HCT116 (cell line): ENCODE measurements around the gene POLR3GL. TPM values are rescaled to one million over a fixed set of nuclear protein-coding genes. Genes with fewer than 3 reads are reported as not detected.

Source experiments
- ATAC-seq: fragments of 200-7000 bp; cut with Tn5 transposase; 2 replicates; pipeline ENCODE4 v1.9.1; 2020; ENCODE audit warnings: mild to moderate bottlenecking, moderate library complexity
- BruUV-seq: library from RNA; stranded (reverse); fragments of 400-500 nt; replicated peaks from 2 replicates; lab custom pipeline; 2021; lab: Mats Ljungman, UMichigan
- CTCF ChIA-PET: fragments of 300-600 bp; sonication (Branson Sonifier 250); formaldehyde crosslinking; loops from one replicate; lab custom pipeline; 2021; ENCODE audit warnings: antibody characterized with exemption; lab: Charles Lee
- POLR2A ChIA-PET: fragments of 300-600, 350-600 bp; sonication (Branson Sonifier 250); formaldehyde crosslinking; loops from one replicate; lab custom pipeline; 2021; ENCODE audit warnings: antibody characterized with exemption; lab: Charles Lee
- RAD21 ChIA-PET, 2 experiments: fragments of 300-600 bp; sonication (Branson Sonifier 250); formaldehyde crosslinking; loops; one replicate each; lab custom pipeline; 2023; ENCODE audit warnings: low total read pairs in 2 of 2; ENCODE audit not compliant: uncharacterized antibody in 2 of 2, unreplicated experiment in 2 of 2, low non-redundant PET in 1 of 2; lab: Charles Lee
- DNase-seq: peaks from one replicate; pipeline ENCODE4 v3.0.0-alpha.2; 2010; ENCODE audit warnings: low read depth, low spot score
- H2AFZ ChIP-seq: fragments of 200-600 bp; shearing (Covaris generic), sonication (generic); 2 replicates; pipeline ENCODE4 v1.6.1; 2017; ENCODE audit warnings: low read depth, mixed run types, mixed read lengths, antibody characterized with exemption, low read length; ENCODE audit not compliant: poor library complexity, severe bottlenecking
- H3K27ac ChIP-seq: 2 replicates; pipeline ENCODE4 v1.5.1; 2012; ENCODE audit warnings: low read depth, low read length
- H3K27me3 ChIP-seq: fragments of 200-600 bp; sonication (generic); 2 replicates; pipeline ENCODE4 v1.6.1; 2016; ENCODE audit warnings: mixed run types, low read length, mixed read lengths; ENCODE audit not compliant: insufficient read depth
- H3K36me3 ChIP-seq, 2 experiments: fragments of 200-500 bp in 1 of 2; fragments of 200-600 bp in 1 of 2; sonication (Bioruptor generic) in 1 of 2; sonication (generic) in 1 of 2; 2 replicates each; pipeline versions ENCODE4 v1.5.1 to v1.6.1; 2014 to 2016; ENCODE audit warnings: low read length in 2 of 2, inconsistent platforms in 1 of 2, mixed read lengths in 1 of 2, mixed run types in 1 of 2; ENCODE audit not compliant: insufficient read depth in 2 of 2, control insufficient read depth in 1 of 2
- H3K4me1 ChIP-seq, 2 experiments: fragments of 200-600 bp in 1 of 2; sonication (generic) in 1 of 2; 2 replicates each; pipeline versions ENCODE4 v1.5.1 to v1.6.1; 2012 to 2017; ENCODE audit warnings: low read length in 2 of 2, inconsistent platforms in 1 of 2, mild to moderate bottlenecking in 1 of 2, mixed read lengths in 1 of 2, mixed run types in 1 of 2, moderate library complexity in 1 of 2; ENCODE audit not compliant: insufficient read depth in 2 of 2, control insufficient read depth in 1 of 2
- H3K4me2 ChIP-seq: fragments of 200-600 bp; sonication (generic); 2 replicates; pipeline ENCODE4 v1.6.1; 2017; ENCODE audit warnings: mixed run types, low read length, mixed read lengths
- H3K4me3 ChIP-seq, 2 experiments: fragments of 200-600 bp in 1 of 2; sonication (generic) in 1 of 2; replicated peaks in 1 of 2; 2 replicates each; pipeline ENCODE4 v1.5.1; 2011 to 2016; ENCODE audit warnings: low read length in 2 of 2, control low read depth in 1 of 2, low read depth in 1 of 2, mild to moderate bottlenecking in 1 of 2, mixed read lengths in 1 of 2, mixed run types in 1 of 2
- H3K79me2 ChIP-seq: fragments of 200-600 bp; sonication (generic); 2 replicates; pipeline ENCODE4 v1.6.1; 2017; ENCODE audit warnings: mild to moderate bottlenecking, mixed run types, low read length, moderate library complexity, mixed read lengths; ENCODE audit not compliant: insufficient read depth
- H3K9ac ChIP-seq: fragments of 200-600 bp; sonication (generic); 2 replicates; pipeline ENCODE4 v1.6.1; 2016; ENCODE audit warnings: low read length, mixed read lengths
- H3K9me2 ChIP-seq: fragments of 200-600 bp; sonication (generic), shearing (Covaris generic); 2 replicates; pipeline ENCODE4 v1.6.1; 2017; ENCODE audit warnings: mixed run types, mild to moderate bottlenecking, moderate library complexity; ENCODE audit not compliant: insufficient read depth
- H3K9me3 ChIP-seq, 2 experiments: fragments of 200-500 bp in 1 of 2; fragments of 200-600 bp in 1 of 2; sonication (Bioruptor generic) in 1 of 2; sonication (generic) in 1 of 2; 2 replicates each; pipeline ENCODE4 v1.6.1; 2014 to 2017; ENCODE audit warnings: low read length in 2 of 2, mixed read lengths in 2 of 2, inconsistent platforms in 1 of 2, low read depth in 1 of 2, mild to moderate bottlenecking in 1 of 2, mixed run types in 1 of 2, moderate library complexity in 1 of 2; ENCODE audit not compliant: control insufficient read depth in 1 of 2, insufficient read depth in 1 of 2
- H4K20me1 ChIP-seq: fragments of 200-600 bp; sonication (generic), shearing (Covaris generic); 2 replicates; pipeline ENCODE4 v1.6.1; 2017; ENCODE audit warnings: mixed run types, mild to moderate bottlenecking, moderate library complexity; ENCODE audit not compliant: insufficient read depth
- ELF1 ChIP-seq: IDR thresholded peaks from 2 replicates; pipeline ENCODE4 v1.6.1; 2012; ENCODE audit warnings: low read depth, borderline replicate concordance
- intact Hi-C: fragments of 100-400 bp; cut with micrococcal nuclease; formaldehyde crosslinking; loops from 2 replicates; pipeline ENCODE4 v1.10.0; 2022
- total RNA-seq: library from RNA; stranded (reverse); gene quantifications from one replicate; pipeline ENCODE4 v1.2.1, GENCODE V29; 2021; ENCODE audit not compliant: unreplicated experiment
- TF ChIP-seq, protein P1 (sequence below): IDR thresholded peaks from 2 replicates; pipeline ENCODE4 v1.6.1; 2012; ENCODE audit warnings: low read depth
- TF ChIP-seq, protein P2 (sequence below): IDR thresholded peaks from 2 replicates; pipeline ENCODE4 v1.6.1; 2011; ENCODE audit warnings: mild to moderate bottlenecking, low read length, moderate library complexity; ENCODE audit not compliant: insufficient replicate concordance; ENCODE audit errors: extremely low read depth
- TF ChIP-seq, protein P3 (sequence below): IDR thresholded peaks from 2 replicates; pipeline ENCODE4 v1.6.1; 2012

POLR3GL gene
- total RNA-seq, 1 experiment from 2014 or later: 17.9 TPM

DNA sequence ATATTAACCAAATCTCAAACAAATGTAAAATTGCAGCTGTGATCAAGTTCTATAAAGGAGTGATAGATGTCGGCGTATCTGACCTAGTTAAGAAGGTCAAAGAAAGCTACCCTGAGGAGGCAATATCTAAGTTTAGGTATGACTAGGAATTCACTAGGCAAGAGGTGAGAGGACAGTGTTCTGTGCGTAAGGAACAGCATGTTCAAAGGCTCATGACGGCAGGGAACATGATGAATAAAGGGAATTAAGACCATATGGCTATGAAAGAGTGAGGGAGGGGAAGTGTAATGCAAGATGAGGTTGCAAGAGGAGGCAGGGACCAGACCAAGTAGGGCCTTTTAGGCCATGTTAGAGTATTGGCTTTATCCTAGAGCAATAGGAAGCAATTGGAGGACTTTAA, 15.3 kb upstream of the POLR3GL start (continued):
- TF ChIP-seq, protein P1, sequence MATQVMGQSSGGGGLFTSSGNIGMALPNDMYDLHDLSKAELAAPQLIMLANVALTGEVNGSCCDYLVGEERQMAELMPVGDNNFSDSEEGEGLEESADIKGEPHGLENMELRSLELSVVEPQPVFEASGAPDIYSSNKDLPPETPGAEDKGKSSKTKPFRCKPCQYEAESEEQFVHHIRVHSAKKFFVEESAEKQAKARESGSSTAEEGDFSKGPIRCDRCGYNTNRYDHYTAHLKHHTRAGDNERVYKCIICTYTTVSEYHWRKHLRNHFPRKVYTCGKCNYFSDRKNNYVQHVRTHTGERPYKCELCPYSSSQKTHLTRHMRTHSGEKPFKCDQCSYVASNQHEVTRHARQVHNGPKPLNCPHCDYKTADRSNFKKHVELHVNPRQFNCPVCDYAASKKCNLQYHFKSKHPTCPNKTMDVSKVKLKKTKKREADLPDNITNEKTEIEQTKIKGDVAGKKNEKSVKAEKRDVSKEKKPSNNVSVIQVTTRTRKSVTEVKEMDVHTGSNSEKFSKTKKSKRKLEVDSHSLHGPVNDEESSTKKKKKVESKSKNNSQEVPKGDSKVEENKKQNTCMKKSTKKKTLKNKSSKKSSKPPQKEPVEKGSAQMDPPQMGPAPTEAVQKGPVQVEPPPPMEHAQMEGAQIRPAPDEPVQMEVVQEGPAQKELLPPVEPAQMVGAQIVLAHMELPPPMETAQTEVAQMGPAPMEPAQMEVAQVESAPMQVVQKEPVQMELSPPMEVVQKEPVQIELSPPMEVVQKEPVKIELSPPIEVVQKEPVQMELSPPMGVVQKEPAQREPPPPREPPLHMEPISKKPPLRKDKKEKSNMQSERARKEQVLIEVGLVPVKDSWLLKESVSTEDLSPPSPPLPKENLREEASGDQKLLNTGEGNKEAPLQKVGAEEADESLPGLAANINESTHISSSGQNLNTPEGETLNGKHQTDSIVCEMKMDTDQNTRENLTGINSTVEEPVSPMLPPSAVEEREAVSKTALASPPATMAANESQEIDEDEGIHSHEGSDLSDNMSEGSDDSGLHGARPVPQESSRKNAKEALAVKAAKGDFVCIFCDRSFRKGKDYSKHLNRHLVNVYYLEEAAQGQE: no peak
- TF ChIP-seq, protein P2, sequence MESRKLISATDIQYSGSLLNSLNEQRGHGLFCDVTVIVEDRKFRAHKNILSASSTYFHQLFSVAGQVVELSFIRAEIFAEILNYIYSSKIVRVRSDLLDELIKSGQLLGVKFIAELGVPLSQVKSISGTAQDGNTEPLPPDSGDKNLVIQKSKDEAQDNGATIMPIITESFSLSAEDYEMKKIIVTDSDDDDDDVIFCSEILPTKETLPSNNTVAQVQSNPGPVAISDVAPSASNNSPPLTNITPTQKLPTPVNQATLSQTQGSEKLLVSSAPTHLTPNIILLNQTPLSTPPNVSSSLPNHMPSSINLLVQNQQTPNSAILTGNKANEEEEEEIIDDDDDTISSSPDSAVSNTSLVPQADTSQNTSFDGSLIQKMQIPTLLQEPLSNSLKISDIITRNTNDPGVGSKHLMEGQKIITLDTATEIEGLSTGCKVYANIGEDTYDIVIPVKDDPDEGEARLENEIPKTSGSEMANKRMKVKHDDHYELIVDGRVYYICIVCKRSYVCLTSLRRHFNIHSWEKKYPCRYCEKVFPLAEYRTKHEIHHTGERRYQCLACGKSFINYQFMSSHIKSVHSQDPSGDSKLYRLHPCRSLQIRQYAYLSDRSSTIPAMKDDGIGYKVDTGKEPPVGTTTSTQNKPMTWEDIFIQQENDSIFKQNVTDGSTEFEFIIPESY: no peak
- no peak for TF ChIP-seq ELF1

DNA sequence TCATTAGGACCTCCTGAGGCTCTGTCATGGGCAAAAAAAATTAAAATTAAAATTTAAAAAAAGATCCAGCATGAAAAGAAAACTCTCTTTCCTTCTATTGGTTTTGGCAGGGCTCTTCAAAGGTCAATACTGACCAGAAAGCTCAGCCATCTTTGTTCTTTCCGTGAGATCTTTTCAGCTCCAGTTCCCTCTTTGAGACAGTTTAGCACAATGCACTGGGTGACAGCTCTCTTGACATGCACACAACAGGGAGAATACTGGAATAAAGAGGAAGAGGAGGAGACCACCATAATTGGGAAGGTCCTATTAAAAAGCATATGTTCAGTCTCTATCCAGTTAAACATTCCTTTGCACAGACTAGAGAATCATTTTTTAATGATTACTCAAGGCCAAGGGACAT, 13.0 kb upstream of the POLR3GL start:
- POLR2A ChIA-PET: interaction anchor here (1.0 kb wide), 1 partner anchor 24 kb away, joined by 3 read pairs; the partner anchor contains the start of gene RBM8A
- no peaks in the 10 kb centered on the region for H3K9me2 ChIP-seq
- H3K4me3 ChIP-seq: no peak overlapping the region
- DNase-seq (no peak), ATAC-seq (no peak)
- intact Hi-C loops: no loop called here
- BruUV-seq: no TSS peak
- RAD21 ChIA-PET: no interaction called here
- no peak overlapping the region for H2AFZ ChIP-seq
- no peak overlapping the region for H3K27ac ChIP-seq
- H3K27me3 ChIP-seq: no peaks in the 10 kb centered on the region
- no peaks in the 10 kb centered on the region for H3K79me2 ChIP-seq
- no peak overlapping the region for H3K9ac ChIP-seq
- TF ChIP-seq, protein P3, sequence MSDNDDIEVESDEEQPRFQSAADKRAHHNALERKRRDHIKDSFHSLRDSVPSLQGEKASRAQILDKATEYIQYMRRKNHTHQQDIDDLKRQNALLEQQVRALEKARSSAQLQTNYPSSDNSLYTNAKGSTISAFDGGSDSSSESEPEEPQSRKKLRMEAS: no peak
- TF ChIP-seq, all 23 proteins: peak for 0
- peaks cover 2% of the 10 kb centered on the region in 2 experiments; a peak in 2 of 4 replicates for H3K4me1 ChIP-seq
- no peaks in the 10 kb centered on the region for H4K20me1 ChIP-seq
- H3K4me2 ChIP-seq: no peak overlapping the region
- H3K9me3 ChIP-seq: no peaks in the 10 kb centered on the region
- CTCF ChIA-PET: no interaction called here
- H3K36me3 ChIP-seq: no peaks in the 10 kb centered on the region
